ENCODE data around the gene CES2.

DNA sequence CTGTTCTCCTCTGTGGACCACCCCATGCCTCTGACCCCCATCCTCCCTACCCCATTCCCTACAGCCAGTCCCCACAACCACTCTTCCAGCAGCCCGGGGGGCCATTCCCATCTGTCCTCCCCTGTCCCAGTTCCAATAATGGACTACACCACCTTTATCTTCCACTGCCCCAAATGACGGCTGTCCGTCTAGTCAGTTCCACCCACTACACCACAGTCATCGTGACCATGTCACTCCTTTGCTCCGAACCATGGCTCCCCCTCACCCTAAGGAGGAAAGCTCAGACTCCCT lies 39.7 kb upstream of the CES2 start:
- TF ChIP-seq, protein P1, sequence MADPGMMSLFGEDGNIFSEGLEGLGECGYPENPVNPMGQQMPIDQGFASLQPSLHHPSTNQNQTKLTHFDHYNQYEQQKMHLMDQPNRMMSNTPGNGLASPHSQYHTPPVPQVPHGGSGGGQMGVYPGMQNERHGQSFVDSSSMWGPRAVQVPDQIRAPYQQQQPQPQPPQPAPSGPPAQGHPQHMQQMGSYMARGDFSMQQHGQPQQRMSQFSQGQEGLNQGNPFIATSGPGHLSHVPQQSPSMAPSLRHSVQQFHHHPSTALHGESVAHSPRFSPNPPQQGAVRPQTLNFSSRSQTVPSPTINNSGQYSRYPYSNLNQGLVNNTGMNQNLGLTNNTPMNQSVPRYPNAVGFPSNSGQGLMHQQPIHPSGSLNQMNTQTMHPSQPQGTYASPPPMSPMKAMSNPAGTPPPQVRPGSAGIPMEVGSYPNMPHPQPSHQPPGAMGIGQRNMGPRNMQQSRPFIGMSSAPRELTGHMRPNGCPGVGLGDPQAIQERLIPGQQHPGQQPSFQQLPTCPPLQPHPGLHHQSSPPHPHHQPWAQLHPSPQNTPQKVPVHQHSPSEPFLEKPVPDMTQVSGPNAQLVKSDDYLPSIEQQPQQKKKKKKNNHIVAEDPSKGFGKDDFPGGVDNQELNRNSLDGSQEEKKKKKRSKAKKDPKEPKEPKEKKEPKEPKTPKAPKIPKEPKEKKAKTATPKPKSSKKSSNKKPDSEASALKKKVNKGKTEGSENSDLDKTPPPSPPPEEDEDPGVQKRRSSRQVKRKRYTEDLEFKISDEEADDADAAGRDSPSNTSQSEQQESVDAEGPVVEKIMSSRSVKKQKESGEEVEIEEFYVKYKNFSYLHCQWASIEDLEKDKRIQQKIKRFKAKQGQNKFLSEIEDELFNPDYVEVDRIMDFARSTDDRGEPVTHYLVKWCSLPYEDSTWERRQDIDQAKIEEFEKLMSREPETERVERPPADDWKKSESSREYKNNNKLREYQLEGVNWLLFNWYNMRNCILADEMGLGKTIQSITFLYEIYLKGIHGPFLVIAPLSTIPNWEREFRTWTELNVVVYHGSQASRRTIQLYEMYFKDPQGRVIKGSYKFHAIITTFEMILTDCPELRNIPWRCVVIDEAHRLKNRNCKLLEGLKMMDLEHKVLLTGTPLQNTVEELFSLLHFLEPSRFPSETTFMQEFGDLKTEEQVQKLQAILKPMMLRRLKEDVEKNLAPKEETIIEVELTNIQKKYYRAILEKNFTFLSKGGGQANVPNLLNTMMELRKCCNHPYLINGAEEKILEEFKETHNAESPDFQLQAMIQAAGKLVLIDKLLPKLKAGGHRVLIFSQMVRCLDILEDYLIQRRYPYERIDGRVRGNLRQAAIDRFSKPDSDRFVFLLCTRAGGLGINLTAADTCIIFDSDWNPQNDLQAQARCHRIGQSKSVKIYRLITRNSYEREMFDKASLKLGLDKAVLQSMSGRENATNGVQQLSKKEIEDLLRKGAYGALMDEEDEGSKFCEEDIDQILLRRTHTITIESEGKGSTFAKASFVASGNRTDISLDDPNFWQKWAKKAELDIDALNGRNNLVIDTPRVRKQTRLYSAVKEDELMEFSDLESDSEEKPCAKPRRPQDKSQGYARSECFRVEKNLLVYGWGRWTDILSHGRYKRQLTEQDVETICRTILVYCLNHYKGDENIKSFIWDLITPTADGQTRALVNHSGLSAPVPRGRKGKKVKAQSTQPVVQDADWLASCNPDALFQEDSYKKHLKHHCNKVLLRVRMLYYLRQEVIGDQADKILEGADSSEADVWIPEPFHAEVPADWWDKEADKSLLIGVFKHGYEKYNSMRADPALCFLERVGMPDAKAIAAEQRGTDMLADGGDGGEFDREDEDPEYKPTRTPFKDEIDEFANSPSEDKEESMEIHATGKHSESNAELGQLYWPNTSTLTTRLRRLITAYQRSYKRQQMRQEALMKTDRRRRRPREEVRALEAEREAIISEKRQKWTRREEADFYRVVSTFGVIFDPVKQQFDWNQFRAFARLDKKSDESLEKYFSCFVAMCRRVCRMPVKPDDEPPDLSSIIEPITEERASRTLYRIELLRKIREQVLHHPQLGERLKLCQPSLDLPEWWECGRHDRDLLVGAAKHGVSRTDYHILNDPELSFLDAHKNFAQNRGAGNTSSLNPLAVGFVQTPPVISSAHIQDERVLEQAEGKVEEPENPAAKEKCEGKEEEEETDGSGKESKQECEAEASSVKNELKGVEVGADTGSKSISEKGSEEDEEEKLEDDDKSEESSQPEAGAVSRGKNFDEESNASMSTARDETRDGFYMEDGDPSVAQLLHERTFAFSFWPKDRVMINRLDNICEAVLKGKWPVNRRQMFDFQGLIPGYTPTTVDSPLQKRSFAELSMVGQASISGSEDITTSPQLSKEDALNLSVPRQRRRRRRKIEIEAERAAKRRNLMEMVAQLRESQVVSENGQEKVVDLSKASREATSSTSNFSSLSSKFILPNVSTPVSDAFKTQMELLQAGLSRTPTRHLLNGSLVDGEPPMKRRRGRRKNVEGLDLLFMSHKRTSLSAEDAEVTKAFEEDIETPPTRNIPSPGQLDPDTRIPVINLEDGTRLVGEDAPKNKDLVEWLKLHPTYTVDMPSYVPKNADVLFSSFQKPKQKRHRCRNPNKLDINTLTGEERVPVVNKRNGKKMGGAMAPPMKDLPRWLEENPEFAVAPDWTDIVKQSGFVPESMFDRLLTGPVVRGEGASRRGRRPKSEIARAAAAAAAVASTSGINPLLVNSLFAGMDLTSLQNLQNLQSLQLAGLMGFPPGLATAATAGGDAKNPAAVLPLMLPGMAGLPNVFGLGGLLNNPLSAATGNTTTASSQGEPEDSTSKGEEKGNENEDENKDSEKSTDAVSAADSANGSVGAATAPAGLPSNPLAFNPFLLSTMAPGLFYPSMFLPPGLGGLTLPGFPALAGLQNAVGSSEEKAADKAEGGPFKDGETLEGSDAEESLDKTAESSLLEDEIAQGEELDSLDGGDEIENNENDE (IDR thresholded peaks at IDR 0.05; ENCODE audit: insufficient replicate concordance, low read length) = no peak
- TF ChIP-seq, protein P2, sequence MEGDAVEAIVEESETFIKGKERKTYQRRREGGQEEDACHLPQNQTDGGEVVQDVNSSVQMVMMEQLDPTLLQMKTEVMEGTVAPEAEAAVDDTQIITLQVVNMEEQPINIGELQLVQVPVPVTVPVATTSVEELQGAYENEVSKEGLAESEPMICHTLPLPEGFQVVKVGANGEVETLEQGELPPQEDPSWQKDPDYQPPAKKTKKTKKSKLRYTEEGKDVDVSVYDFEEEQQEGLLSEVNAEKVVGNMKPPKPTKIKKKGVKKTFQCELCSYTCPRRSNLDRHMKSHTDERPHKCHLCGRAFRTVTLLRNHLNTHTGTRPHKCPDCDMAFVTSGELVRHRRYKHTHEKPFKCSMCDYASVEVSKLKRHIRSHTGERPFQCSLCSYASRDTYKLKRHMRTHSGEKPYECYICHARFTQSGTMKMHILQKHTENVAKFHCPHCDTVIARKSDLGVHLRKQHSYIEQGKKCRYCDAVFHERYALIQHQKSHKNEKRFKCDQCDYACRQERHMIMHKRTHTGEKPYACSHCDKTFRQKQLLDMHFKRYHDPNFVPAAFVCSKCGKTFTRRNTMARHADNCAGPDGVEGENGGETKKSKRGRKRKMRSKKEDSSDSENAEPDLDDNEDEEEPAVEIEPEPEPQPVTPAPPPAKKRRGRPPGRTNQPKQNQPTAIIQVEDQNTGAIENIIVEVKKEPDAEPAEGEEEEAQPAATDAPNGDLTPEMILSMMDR (IDR thresholded peaks at IDR 0.05; ENCODE audit: control extremely low read depth in 1 of 3, insufficient read depth in 1 of 3, low read depth in 1 of 3, low read length in 3 of 3) = no peak
- TF ChIP-seq SRF (IDR thresholded peaks at IDR 0.05; ENCODE audit: low read depth, low read length) (no peak), POLR2AphosphoS5 (IDR thresholded peaks at IDR 0.05; ENCODE audit: low read depth, low read length) (no peak), EZH2 (IDR thresholded peaks at IDR 0.05; ENCODE audit: low read depth, low read length, severe bottlenecking) (no peak), CEBPB (IDR thresholded peaks at IDR 0.05; ENCODE audit: low read depth, low read length) (no peak), SP1 (IDR thresholded peaks at IDR 0.05; ENCODE audit: low read depth, low read length) (no peak), RFX5 (IDR thresholded peaks at IDR 0.05; ENCODE audit: borderline replicate concordance, low read depth, low read length) (no peak), POLR2A (IDR thresholded peaks at IDR 0.05; ENCODE audit: control extremely low read depth in 1 of 2, low read depth in 2 of 2, low read length in 2 of 2) (no peak)
- TF ChIP-seq, protein P3, sequence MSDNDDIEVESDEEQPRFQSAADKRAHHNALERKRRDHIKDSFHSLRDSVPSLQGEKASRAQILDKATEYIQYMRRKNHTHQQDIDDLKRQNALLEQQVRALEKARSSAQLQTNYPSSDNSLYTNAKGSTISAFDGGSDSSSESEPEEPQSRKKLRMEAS (IDR thresholded peaks at IDR 0.05) = no peak

Measured in H1 (cell line).